HUES48 (cell line): Measurements from ENCODE around the gene KLF6.

Experiments used
- H3K27ac ChIP-seq: one replicate; pipeline ENCODE4 v1.7.0; 2013; ENCODE audit warnings: low read depth, low read length, inconsistent platforms
- H3K27me3 ChIP-seq: 2 replicates; pipeline ENCODE4 v1.6.1; 2013; ENCODE audit warnings: mild to moderate bottlenecking, low read length; ENCODE audit not compliant: control insufficient read depth, insufficient read depth
- H3K36me3 ChIP-seq: 2 replicates; pipeline ENCODE4 v1.6.1; 2013; ENCODE audit warnings: low read length; ENCODE audit not compliant: control insufficient read depth, insufficient read depth
- H3K4me1 ChIP-seq: 2 replicates; pipeline ENCODE4 v1.6.1; 2013; ENCODE audit warnings: mild to moderate bottlenecking, low read length; ENCODE audit not compliant: control insufficient read depth, insufficient read depth
- H3K4me3 ChIP-seq: 2 replicates; pipeline ENCODE4 v1.5.1; 2013; ENCODE audit warnings: mild to moderate bottlenecking, low read depth, low read length
- H3K9ac ChIP-seq: 2 replicates; pipeline ENCODE4 v1.6.1; 2013; ENCODE audit warnings: mild to moderate bottlenecking, low read depth, low read length, moderate library complexity
- H3K9me3 ChIP-seq: 2 replicates; pipeline ENCODE4 v1.6.1; 2013; ENCODE audit warnings: low read length; ENCODE audit not compliant: control insufficient read depth, insufficient read depth

Gene KLF6

DNA sequence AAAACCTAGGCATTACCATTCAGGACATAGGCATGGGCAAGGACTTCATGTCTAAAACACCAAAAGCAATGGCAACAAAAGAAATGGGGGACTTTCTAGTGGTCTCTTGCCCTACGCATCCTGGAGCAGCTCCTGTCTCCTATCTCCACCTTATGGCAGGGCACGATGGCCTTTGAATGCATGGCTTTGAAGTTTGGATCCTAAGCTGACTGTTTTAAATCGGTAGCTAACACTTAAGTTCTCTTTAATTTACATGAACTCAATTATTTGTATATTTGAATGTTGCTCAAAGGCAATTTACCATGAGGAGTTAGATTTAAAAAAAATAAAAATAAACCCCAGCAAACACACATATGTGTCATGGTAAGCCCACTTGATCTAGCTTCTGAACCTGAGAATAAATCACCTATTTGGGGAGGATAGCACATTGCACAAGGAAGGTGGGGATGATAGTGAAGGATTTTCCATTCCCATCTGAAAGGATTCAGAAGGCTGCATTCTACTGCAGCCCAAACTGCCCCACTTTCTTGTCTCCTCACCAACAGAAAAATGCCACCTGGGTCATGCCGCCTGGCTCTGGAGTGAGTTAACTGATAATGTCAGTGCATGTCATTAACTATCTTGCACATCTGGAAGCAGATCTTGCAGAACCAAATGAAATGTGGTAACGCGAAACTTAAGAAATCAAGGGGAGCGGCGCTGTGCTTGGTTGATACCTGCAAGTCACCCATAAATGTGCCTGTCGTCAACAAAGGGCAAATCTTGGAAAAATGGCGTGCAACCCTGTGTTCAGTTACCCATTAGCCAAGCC, 12.4 kb downstream of the KLF6 start:
- no peak overlapping the region for H3K4me3 ChIP-seq
- peaks cover 10% of the 10 kb centered on the region for H3K36me3 ChIP-seq
- no peak overlapping the region for H3K27ac ChIP-seq
- H3K9me3 ChIP-seq = no peaks in the 10 kb centered on the region
- no peak overlapping the region for H3K9ac ChIP-seq
- no peaks in the 10 kb centered on the region for H3K27me3 ChIP-seq
- peaks cover 25% of the 10 kb centered on the region for H3K4me1 ChIP-seq

DNA sequence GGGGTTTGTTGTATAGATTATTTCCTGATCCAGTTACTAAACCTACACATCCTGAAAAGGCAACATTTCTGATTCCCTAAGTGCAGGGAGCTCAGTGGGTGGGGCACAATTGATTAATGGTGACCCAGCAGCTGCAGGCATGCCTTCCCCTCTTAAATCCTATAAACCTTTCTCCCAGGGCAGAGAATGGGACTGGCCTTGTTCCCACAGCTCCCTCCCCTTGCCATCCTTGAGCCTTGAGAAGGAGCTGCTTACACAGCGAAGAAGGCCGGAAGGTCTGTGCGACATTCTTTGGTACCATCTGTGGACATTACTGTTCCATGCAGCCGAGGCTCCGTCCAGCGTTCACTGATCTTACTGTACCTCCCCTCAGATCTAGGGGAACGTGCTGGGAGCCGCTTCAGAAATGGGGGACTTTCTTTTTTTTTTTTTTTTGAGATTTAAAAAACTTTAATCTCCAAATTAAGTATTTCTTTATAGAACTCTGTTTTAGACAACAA, 14.3 kb downstream of the KLF6 start:
- no peak overlapping the region for H3K9ac ChIP-seq
- H3K27me3 ChIP-seq = no peaks in the 10 kb centered on the region
- H3K4me3 ChIP-seq = no peak overlapping the region
- H3K4me1 ChIP-seq = peaks cover 21% of the 10 kb centered on the region
- no peak overlapping the region for H3K27ac ChIP-seq
- H3K9me3 ChIP-seq = no peaks in the 10 kb centered on the region
- no peaks in the 10 kb centered on the region; the same call in 1 of the 2 replicates for H3K36me3 ChIP-seq

DNA sequence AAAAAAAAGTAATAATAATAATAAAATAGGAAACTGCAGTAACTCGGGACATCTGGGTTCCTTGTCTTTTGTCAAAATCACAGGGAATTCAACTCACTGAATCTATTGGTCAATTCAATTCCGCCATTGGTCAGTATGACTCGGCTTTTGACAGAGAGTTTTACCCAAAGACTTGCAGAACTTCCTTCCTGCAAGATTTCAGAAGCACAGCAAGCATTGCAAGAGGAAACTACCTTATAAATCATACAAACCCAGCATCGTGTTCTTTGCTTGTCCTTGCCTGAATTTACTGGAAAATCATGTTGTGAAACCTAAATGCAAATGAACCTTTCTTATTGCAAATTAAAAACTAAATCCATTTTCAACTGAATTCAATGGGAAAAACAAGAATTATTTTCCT, 15.5 kb downstream of the KLF6 start:
- Histone ChIP-seq H3K4me3 (no peak overlapping the region), H3K4me1 (peaks cover 12% of the 10 kb centered on the region), H3K9ac (no peak overlapping the region), H3K27me3 (no peaks in the 10 kb centered on the region), H3K9me3 (no peaks in the 10 kb centered on the region), H3K27ac (no peak overlapping the region), H3K36me3 (no peaks in the 10 kb centered on the region)

DNA sequence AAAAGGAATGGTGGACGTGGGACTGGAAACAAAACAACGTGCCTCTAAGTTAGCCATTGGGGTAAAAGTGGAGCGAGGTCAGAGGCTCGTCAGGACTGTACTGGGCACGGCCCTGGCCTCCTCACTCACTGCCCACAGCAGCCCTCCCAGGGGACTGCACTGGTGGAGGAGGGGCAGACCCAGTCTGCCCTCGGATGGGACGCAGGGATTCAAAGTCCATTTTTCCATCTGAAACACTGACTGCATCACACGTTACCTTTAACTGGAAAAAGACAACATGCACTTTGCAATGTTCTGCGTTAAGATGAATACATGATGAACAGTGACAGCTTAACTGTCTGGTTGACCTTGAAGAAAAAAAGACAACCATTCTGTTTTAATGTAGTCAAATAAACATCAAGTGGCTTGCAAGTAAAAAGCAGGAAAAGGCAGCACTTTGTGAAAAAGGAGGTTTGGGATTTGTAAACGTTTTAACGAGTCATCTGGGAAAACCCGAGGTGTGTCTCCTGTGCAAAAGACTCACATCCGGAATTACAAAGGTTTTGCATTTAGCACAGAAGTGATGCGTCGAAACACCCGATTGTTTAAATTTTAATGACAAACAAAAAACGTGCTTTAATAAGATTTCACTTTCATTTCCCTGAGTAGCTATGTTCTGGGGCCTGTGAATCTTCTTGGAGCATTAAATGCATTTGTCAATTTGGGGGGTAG, 18.8 kb downstream of the KLF6 start:
- Histone ChIP-seq H3K9me3 (no peaks in the 10 kb centered on the region), H3K36me3 (no peaks in the 10 kb centered on the region), H3K27me3 (no peaks in the 10 kb centered on the region), H3K4me1 (peaks cover 26% of the 10 kb centered on the region), H3K27ac (no peak overlapping the region), H3K4me3 (no peak overlapping the region), H3K9ac (no peak overlapping the region)

DNA sequence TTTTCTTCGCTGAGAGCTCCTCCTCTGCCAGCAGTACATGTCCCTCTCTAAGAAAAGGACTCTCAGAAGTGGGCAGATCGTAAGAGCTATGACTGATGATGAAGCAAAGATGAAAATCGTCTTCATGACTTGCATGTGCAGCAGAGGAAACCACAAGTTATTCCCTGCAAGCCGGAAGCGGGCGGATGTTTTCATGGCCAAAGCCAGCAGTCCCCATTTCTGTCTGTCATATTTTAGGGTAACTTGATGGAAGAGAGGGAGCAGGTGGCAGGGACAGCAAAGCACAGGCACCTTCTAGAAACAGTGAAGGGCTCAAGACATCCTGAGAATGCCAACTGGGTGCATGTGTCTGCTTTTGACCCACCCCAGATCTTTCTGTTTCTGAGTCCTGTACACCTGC, 19.9 kb downstream of the KLF6 start:
- H3K9me3 ChIP-seq = no peaks in the 10 kb centered on the region
- no peaks in the 10 kb centered on the region for H3K36me3 ChIP-seq
- H3K27me3 ChIP-seq = no peaks in the 10 kb centered on the region
- no peak overlapping the region for H3K27ac ChIP-seq
- no peak overlapping the region for H3K9ac ChIP-seq
- peaks cover 31% of the 10 kb centered on the region for H3K4me1 ChIP-seq
- H3K4me3 ChIP-seq = no peak overlapping the region

DNA sequence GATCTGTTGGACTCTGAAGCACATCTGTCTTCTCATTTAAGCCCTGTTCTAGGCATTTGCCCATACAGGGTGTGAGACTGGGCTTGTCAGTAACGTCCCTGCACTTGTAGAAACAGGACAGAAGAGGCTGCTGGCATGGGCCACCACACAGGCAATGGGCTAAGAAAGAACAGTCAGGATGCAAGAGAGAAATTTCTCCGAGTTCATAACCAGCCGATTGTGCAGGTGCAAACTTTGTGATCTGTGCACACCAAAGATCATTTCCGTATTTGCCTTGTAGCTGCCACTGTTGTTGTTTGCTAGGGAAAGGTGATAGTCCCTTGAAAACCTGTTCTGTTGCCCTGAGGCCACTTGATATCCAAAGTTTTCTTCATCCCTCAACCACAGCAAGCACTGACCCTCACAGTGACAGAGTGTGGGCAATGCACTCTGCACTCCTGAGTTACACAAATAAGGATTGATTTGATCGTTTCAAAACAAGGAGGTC, 20.3 kb downstream of the KLF6 start:
- peaks cover 31% of the 10 kb centered on the region for H3K4me1 ChIP-seq
- H3K9me3 ChIP-seq = no peaks in the 10 kb centered on the region
- no peaks in the 10 kb centered on the region for H3K27me3 ChIP-seq
- H3K36me3 ChIP-seq = no peaks in the 10 kb centered on the region
- H3K27ac ChIP-seq = no peak overlapping the region
- H3K4me3 ChIP-seq = no peak overlapping the region
- no peak overlapping the region for H3K9ac ChIP-seq

DNA sequence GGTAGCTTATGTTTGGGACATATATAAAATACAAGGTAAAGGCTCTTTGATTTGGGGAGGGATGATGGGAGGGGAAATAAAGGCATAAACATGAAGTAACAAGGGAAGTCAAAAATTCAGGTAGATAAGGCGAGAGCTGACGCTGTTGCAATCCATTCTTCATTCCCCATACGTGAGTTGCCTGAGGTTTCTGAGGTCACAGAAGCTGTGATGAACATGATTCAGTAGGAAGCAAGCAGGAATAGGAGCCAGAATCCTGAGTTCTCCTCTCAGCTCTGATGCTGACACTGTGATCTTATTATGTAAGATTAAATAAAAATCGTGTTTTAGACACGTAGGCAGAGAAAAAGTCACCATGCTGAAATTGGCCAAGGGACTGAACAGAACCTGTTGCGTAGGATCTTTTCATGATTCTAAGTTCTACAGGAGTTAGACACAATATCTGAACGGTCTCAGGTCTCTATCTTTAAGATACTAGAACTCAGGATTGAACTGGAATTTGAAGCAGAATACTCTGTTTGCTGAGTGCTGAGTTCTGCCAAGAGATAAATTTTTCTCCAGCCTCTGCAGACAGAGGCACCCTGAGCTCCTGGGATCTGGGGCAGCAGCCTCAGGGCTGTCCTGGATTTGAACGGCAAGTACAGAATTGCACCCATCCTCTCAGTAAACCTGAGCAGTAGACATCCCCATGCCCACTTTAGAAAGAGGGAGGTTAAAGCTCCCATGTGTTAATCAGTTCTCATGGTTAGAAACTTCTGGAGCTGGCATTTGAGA, 21.0 kb downstream of the KLF6 start:
- no peak overlapping the region for H3K27ac ChIP-seq
- H3K4me3 ChIP-seq = no peak overlapping the region
- peaks cover 31% of the 10 kb centered on the region for H3K4me1 ChIP-seq
- no peaks in the 10 kb centered on the region for H3K9me3 ChIP-seq
- no peaks in the 10 kb centered on the region for H3K27me3 ChIP-seq
- H3K9ac ChIP-seq = no peak overlapping the region
- H3K36me3 ChIP-seq = no peaks in the 10 kb centered on the region

DNA sequence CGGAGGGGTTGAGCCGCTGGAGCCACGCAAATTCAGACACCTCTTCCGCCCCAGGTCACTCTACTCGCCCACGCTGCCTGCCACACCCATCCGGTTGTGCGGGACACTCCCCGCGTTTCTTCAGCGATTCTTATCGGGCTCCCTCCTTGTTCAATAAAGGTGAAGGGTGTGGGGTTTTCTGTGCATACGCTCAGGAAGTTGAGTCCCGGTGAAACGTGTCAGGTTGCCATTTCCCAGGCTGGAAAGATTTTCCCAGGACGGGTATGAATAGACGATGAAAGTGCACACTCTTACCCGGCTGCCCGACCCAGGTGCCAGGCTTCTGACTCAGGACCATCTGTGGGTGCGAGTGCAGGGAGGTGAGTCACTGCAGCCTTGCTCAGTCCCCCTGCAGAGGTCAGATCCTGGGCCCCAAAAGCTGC, 22.0 kb downstream of the KLF6 start:
- Histone ChIP-seq H3K36me3 (no peaks in the 10 kb centered on the region), H3K27me3 (no peaks in the 10 kb centered on the region), H3K4me1 (peaks cover 31% of the 10 kb centered on the region), H3K4me3 (no peak overlapping the region), H3K27ac (no peak overlapping the region), H3K9me3 (no peaks in the 10 kb centered on the region), H3K9ac (no peak overlapping the region)

DNA sequence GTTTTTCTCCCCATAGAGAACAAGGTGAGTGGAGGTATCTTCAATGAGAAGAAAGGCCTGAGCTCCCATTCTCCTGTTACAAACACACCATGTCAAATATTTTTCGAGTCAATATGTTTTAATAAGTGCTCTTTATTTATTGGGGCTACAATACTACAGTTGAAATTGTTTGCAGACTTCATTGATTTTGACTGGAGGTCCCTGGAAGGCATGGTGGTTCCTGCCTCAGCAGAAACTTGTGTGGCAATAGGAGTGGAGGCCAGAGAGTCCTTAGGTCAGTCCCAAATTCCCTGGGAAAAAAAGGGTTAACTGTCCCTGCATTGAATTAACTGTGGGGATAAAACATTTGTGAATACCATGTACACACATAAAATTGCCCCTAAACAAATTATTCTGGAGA, 22.7 kb downstream of the KLF6 start:
- no peaks in the 10 kb centered on the region for H3K9me3 ChIP-seq
- peak overlapping the region; percentile 53 for H3K27ac ChIP-seq
- no peak overlapping the region for H3K4me3 ChIP-seq
- no peak overlapping the region for H3K9ac ChIP-seq
- H3K36me3 ChIP-seq = no peaks in the 10 kb centered on the region
- H3K4me1 ChIP-seq = peaks cover 31% of the 10 kb centered on the region
- H3K27me3 ChIP-seq = no peaks in the 10 kb centered on the region

DNA sequence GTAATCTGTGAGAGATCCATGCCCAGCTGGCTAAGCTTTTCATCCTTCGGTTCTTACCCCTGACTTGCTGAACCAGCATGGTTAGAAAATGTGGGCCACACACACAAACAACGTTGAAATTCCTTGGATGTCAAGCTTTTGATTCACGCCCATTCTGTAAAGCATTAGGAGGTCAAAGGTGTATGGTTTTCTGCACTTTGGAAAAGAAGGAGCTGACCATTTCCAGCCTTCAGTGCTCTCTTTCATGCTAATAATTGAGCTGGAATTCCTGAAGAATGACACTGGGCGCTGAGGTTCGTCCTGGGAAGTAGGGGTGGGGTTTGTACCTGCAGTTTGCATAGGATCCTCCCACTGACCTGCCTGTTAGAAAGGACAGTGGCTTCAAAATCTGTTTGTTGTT, 23.1 kb downstream of the KLF6 start:
- Histone ChIP-seq H3K4me3 (no peak overlapping the region), H3K27me3 (no peaks in the 10 kb centered on the region), H3K9me3 (no peaks in the 10 kb centered on the region), H3K36me3 (no peaks in the 10 kb centered on the region), H3K9ac (no peak overlapping the region), H3K4me1 (peaks cover 30% of the 10 kb centered on the region), H3K27ac (peak overlapping the region; percentile 53)
